GM12875 (cell line): ENCODE results near the gene PTBP3.
"Not testable (repeated sequence)": the region's sequence is repeated elsewhere in the genome, so short reads cannot be mapped to it uniquely, and the experiment has no call there.

Source experiments
- H3K4me3 ChIP-seq: one replicate; pipeline ENCODE4 v1.5.1; 2011; ENCODE audit warnings: low read depth, low read length, control low read depth
- TF ChIP-seq, protein P1 (sequence below): IDR thresholded peaks from 2 replicates; pipeline ENCODE4 v1.5.1; 2011; ENCODE audit warnings: low read depth, mild to moderate bottlenecking, control low read depth, inconsistent platforms, low read length, moderate library complexity, borderline replicate concordance; ENCODE audit not compliant: insufficient read depth

Gene PTBP3

DNA sequence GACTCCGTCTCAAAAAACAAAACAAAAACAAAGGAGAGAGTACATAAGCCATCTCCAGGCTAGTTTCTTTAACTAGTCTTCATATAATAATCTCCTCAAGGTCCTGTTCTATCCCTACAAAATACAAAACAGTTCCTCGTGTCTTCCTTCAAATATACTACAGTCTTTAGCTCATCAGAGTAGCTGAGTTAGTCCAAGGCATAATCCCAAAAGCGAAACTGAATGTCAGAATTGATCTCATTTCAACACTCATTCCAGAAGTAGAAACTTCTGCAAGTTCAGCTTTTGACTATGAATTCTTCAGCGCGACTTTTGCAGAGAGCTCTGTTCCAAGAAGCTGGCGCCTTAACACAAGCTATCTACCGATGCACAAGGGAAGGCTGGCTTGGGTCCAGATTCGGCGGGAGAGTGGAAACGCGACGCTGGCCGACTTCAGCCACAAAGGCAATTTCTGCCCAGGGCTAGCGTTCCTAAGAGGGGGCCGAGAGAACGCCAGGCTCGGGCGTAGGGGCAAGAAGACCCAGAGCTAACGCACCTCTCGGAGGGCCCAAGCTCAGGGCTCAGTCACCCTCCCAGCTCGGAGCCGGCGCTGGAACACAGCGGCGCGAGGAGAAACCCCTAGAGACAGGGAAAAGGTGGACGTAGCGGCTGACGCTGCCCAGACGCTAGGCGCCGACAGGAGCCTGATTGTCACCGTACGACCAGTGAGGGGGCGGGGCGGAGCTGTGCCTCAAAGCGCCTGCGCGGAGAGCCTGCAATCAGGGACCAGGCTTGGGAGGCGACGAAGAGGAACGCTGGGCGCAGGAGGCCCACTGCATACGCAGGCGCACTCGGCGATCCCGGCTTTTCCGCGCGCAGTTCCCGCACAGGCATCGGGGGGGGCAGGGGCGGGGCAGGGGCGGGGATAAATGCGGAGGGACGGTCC lies 46.0 kb upstream of the PTBP3 start:
- H3K4me3 ChIP-seq = peak overlapping the region; percentile 97
- TF ChIP-seq, protein P1, sequence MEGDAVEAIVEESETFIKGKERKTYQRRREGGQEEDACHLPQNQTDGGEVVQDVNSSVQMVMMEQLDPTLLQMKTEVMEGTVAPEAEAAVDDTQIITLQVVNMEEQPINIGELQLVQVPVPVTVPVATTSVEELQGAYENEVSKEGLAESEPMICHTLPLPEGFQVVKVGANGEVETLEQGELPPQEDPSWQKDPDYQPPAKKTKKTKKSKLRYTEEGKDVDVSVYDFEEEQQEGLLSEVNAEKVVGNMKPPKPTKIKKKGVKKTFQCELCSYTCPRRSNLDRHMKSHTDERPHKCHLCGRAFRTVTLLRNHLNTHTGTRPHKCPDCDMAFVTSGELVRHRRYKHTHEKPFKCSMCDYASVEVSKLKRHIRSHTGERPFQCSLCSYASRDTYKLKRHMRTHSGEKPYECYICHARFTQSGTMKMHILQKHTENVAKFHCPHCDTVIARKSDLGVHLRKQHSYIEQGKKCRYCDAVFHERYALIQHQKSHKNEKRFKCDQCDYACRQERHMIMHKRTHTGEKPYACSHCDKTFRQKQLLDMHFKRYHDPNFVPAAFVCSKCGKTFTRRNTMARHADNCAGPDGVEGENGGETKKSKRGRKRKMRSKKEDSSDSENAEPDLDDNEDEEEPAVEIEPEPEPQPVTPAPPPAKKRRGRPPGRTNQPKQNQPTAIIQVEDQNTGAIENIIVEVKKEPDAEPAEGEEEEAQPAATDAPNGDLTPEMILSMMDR = no peak

DNA sequence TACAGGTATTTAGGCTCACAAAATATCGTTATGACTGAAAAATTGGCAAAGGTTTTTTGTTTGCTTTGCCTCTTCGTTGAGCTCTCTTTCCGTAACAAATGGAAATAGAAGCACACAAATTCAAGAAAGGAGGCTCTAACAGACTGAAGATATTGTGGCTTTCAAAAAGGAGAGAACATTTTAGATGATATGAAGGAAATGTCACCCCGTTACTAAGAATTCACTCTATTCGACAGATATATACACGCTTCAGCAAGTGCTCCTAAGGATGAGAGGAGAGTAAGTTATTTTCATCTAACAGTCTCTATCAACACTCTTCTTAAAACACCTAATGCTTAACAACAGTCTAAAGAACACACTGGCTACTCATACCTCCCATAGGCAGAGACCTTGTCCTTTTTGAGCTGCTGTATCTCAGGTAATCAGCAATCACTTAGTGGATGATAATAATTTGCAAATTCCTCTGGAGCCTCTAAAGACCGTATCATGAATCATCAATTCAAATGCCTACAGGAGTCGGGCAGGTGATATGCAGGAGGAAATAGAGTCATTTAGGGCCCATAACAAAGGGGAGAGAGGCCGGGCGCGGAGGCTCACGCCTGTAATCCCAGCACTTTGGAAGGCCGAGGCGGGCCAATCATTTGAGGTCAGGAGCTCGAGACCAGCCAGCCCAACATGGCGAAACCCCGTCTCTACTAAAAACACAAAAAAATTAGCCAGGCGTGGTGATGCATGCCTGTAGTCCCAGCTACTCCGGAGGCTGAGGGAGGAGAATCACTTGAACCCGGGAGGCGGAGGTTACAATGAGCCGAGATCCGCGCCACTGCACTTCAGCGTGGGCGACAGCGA lies 45.1 kb upstream of the PTBP3 start:
- TF ChIP-seq, protein P1 = no peak
- H3K4me3 ChIP-seq = peak overlapping the region; percentile 97

DNA sequence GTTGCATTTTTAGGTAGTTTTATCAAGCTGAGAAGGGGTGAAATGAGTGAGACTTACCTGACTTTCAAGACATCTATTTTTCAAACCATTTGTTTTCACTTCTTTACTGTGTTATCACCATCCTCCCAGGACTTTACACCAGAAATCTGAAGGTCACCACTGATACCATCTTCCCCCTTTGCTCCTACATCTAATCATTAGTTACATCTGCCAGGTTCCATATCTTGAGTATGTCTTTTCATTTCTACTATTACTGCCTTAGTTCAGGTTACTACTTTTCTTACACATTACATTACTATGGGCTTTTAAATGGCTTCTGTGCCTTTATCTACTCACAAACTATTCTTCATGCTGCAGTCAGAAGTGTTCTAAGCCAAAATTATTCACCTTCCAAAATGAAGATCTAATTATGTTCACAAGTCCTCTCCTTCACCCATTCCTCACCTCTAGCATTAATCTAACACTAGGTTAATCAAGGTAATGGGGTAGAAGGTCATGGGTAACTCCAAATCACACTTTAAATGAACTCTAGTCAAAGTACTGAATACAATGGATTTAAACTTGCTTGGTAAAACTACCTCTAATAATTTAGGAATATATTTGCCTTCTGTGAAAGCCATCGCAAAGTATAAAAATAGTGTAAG lies 44.4 kb upstream of the PTBP3 start:
- H3K4me3 ChIP-seq = no peak overlapping the region
- TF ChIP-seq, protein P1 = no peak

DNA sequence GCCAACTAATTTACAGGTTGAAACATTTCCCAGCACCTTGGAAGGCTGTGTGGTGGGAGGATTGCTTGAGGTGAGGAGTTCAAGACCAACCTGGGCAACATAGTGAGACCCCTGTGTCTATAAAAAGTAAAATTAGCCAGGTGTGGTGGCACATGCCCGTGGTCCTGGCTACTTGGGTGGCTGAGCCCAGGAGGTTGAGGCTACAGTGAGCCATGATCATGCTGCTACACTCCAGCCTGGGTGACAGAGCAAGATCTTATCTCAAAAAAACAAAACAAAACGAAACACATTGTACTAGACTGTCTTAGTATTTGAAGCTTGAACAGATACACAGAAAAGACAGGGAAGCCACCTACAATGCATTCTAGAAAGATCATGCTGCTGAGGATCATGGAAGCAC lies 43.7 kb upstream of the PTBP3 start:
- TF ChIP-seq, protein P1 = no peak
- H3K4me3 ChIP-seq = no peak overlapping the region

DNA sequence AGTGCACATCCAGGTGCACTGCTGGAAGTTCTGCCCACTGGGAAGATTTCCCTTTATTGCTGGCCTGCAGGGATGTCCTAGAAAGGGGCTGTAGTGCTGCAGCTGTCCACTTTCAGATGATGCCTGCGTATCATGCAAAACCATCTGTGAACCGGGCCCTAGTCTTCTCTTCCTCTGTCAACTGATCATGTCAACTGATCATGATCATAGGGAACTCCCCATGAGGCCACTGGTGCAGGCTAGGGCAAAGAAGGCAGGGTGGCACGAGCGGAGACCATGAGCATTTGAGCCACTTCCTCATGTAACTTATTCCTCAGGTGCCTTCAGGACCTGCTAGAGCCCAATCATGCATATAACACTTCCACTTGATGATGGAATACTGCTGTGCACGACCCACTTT lies 41.9 kb upstream of the PTBP3 start:
- H3K4me3 ChIP-seq = no peak overlapping the region
- TF ChIP-seq, protein P1 = no peak

GRCh38 chr9:112374232-112374631 lies 40.8 kb upstream of the PTBP3 start:
- H3K4me3 ChIP-seq = not testable (repeated sequence)

DNA sequence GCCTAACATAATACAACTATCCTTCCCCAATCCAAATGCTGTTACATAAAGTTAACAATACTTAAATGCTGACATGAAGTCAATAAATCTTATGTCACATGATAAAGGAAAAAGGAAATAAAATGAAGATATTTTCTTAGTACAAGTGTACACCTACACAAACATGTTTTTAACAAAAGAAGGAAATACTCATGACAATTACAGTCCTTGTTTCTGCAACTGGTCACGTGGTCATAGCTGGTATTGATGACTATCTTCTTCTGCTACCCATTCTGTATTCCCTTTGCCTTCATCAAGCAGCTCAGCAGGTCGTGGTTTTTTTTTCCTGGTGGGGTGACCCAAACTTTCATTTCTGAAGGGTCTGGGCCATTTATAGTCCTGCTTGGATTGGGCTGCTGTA lies 40.2 kb upstream of the PTBP3 start:
- H3K4me3 ChIP-seq = not testable (repeated sequence)
